HL-60 (cell line): ENCODE measurements around the gene GNPTAB.

Experiments used
- CTCF ChIP-seq: IDR thresholded peaks from one replicate; pipeline ENCODE4 v1.5.1; 2011; ENCODE audit warnings: low read length, control low read depth, inconsistent platforms; ENCODE audit not compliant: insufficient read depth
- POLR2AphosphoS5 ChIP-seq: IDR thresholded peaks from 2 replicates; pipeline ENCODE4 v1.6.1; 2012; ENCODE audit warnings: low read depth

GRCh38 chr12:101738920-101739665, 91.7 kb downstream of the GNPTAB start, which contains the start of gene SYCP3:
- no peak for TF ChIP-seq CTCF
- no peak for TF ChIP-seq POLR2AphosphoS5
